RWPE2 (cell line): ENCODE measurements around the gene RABGAP1L.

Source experiments
- ATAC-seq: fragments of 200-7000 bp; cut with Tn5 transposase; 3 replicates; pipeline ENCODE4 v1.9.1; 2021; ENCODE audit warnings: low read depth
- DNase-seq: peaks from one replicate; pipeline ENCODE4 v3.0.0-alpha.2; 2020; ENCODE audit warnings: low spot score
- H3K27ac ChIP-seq: fragments of 450-650 bp; 2 replicates; pipeline ENCODE4 v1.5.1; 2017; ENCODE audit warnings: mild to moderate bottlenecking; ENCODE audit not compliant: poor library complexity, severe bottlenecking
- H3K27me3 ChIP-seq: fragments of 250-450 bp; sonication (Bioruptor Pico); 2 replicates; pipeline ENCODE4 v1.5.1; 2021; ENCODE audit warnings: mild to moderate bottlenecking, moderate library complexity; ENCODE audit not compliant: insufficient read depth, poor library complexity, severe bottlenecking
- H3K36me3 ChIP-seq: fragments of 250-450 bp; sonication (Bioruptor Pico); 2 replicates; pipeline ENCODE4 v1.5.1; 2020; ENCODE audit warnings: low read depth, mild to moderate bottlenecking, moderate library complexity
- H3K4me1 ChIP-seq: fragments of 250-450 bp; sonication (Bioruptor Pico); 2 replicates; pipeline ENCODE4 v1.5.1; 2021; ENCODE audit warnings: mild to moderate bottlenecking, moderate library complexity; ENCODE audit not compliant: insufficient read depth, poor library complexity, severe bottlenecking
- H3K4me3 ChIP-seq: fragments of 250-450 bp; sonication (Bioruptor Pico); 2 replicates; pipeline ENCODE4 v1.5.1; 2021; ENCODE audit warnings: mild to moderate bottlenecking, moderate library complexity; ENCODE audit not compliant: severe bottlenecking
- H3K9me3 ChIP-seq: fragments of 250-450 bp; sonication (Bioruptor Pico); 2 replicates; pipeline ENCODE4 v1.5.1; 2021; ENCODE audit warnings: mild to moderate bottlenecking, moderate library complexity; ENCODE audit not compliant: severe bottlenecking
- TF ChIP-seq, protein P1 (sequence below): fragments of 450-650 bp; IDR thresholded peaks from one replicate; pipeline ENCODE4 v1.5.1; 2017; ENCODE audit warnings: mild to moderate bottlenecking, moderate library complexity; ENCODE audit not compliant: poor library complexity, severe bottlenecking

RABGAP1L gene

GRCh38 chr1:174209347-174210187, 50.2 kb downstream of the RABGAP1L start:
- TF ChIP-seq, protein P1, sequence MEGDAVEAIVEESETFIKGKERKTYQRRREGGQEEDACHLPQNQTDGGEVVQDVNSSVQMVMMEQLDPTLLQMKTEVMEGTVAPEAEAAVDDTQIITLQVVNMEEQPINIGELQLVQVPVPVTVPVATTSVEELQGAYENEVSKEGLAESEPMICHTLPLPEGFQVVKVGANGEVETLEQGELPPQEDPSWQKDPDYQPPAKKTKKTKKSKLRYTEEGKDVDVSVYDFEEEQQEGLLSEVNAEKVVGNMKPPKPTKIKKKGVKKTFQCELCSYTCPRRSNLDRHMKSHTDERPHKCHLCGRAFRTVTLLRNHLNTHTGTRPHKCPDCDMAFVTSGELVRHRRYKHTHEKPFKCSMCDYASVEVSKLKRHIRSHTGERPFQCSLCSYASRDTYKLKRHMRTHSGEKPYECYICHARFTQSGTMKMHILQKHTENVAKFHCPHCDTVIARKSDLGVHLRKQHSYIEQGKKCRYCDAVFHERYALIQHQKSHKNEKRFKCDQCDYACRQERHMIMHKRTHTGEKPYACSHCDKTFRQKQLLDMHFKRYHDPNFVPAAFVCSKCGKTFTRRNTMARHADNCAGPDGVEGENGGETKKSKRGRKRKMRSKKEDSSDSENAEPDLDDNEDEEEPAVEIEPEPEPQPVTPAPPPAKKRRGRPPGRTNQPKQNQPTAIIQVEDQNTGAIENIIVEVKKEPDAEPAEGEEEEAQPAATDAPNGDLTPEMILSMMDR = no peak
- DNase-seq (no peak), ATAC-seq (no peak)
- Histone ChIP-seq H3K27me3 (no peaks in the 10 kb centered on the region), H3K36me3 (no peaks in the 10 kb centered on the region), H3K27ac (no peak overlapping the region), H3K9me3 (no peaks in the 10 kb centered on the region), H3K4me1 (peaks cover 8% of the 10 kb centered on the region), H3K4me3 (no peak overlapping the region)

DNA sequence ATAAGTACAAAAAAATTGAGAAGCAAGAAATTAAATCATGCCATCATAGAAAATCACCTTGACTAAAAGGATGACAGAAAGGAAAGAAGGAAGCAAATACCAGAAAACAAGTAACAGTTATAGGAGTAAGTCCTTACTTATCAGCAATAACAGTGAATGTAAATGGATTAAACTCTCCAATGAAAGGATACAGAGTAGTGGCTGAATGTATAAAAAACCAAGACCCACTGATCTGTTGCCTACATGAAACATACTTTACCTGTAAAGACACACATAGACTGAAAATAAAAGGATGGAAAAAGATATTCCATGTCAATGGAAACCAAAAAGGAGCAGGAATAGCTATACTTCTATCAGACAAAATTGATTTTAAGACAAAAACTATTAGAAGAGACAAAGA, 52.2 kb downstream of the RABGAP1L start:
- no peak overlapping the region for H3K27ac ChIP-seq
- ATAC-seq (no peak), DNase-seq (no peak)
- H3K4me1 ChIP-seq = peaks cover 8% of the 10 kb centered on the region
- H3K27me3 ChIP-seq = no peaks in the 10 kb centered on the region
- TF ChIP-seq, protein P1 = no peak
- H3K4me3 ChIP-seq = no peak overlapping the region
- no peaks in the 10 kb centered on the region for H3K9me3 ChIP-seq
- no peaks in the 10 kb centered on the region for H3K36me3 ChIP-seq

- Histone ChIP-seq H3K27me3 (no peaks in the 10 kb centered on the region), H3K4me3 (no peak overlapping the region), H3K4me1 (peaks cover 10% of the 10 kb centered on the region), H3K9me3 (no peaks in the 10 kb centered on the region), H3K27ac (no peak overlapping the region), H3K36me3 (no peaks in the 10 kb centered on the region)
- DNase-seq (no peak), ATAC-seq (no peak)
- TF ChIP-seq, protein P1 = no peak
Observed at GRCh38 chr1:174215766-174216165, 56.4 kb downstream of the RABGAP1L start.

DNA sequence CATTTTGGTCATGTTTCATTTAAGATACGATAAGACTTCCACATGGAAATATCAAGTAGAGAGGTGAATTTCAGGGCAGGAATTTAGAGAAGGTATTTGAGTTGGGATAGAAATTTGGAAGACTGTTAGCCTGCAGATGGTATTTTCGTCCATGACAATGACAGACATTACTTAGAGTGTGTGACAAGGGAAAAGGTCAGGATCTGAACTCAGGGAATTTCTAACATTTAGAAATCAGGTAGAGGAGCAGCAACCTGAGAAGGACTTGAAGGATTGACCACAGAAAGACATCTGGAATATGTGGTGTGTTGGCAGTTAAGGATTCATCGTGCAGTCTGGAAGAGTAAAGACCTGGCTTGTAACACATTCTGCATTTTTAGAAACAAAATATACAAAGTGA, 57.9 kb downstream of the RABGAP1L start:
- H3K27ac ChIP-seq = no peak overlapping the region
- ATAC-seq (no peak), DNase-seq (no peak)
- TF ChIP-seq, protein P1 = no peak
- no peaks in the 10 kb centered on the region for H3K27me3 ChIP-seq
- H3K4me1 ChIP-seq = peaks cover 15% of the 10 kb centered on the region
- H3K9me3 ChIP-seq = no peaks in the 10 kb centered on the region
- no peak overlapping the region for H3K4me3 ChIP-seq
- H3K36me3 ChIP-seq = no peaks in the 10 kb centered on the region
